ENCODE results near the gene BRD1.

BRD1 gene

GRCh38 chr22:49724893-49725489, 102.7 kb downstream of the BRD1 start:
- peak; percentile 82 for DNase-seq

- peak; percentile 43 for DNase-seq
Observed at GRCh38 chr22:49724030-49724892, 103.4 kb downstream of the BRD1 start.

GRCh38 chr22:49723478-49724029, 104.1 kb downstream of the BRD1 start:
- DNase-seq: no peak
